NCI-H146 treated with DMSO at 0.1 percent for 48 hours (cell line): Measurements from ENCODE around the gene RERE.

ENCODE experiments used
- DNase-seq: peaks from one replicate; lab custom pipeline; 2025; ENCODE audit not compliant: unreplicated experiment; lab: John Stamatoyannopoulos, UW

Gene RERE

DNA sequence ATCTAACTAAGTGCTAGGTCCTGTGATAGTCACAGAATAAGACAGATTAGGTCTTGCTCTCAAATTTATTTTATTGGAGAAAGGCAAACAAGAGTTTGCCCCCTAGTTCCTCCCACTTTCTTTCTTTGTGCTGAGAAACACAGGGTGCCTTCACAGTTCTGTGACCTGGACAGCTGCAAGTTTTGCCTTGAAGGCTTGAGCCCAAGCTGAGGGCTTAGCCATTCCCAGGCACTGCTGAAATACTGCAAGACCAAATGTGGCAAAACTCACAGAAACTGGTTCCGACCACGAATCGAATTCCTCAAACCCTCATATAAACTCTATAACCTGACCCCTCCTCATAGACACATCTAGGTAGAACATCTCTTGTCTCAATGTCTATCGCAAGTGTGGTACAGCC lies 227.9 kb downstream of the RERE start:
- no peak for DNase-seq

DNA sequence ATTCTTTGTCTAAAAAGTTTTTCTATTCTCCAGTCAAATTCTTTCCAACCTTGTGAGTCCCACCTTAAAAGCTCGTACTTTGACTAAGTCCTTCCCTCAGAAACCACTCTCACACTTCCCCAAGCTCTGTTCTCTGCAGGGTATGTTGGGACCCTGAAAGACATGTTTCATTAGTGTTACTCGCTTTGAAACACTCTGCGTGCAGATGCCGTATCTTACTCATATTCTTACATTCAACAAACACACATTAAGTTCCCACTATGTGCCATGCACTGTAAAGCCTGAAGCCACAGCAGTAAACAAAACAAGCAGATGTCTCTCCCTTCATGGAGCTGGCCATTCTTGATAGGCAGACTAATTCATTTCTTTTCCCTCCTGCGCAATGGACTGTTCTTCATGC lies 229.7 kb downstream of the RERE start:
- no peak for DNase-seq

- no peak for DNase-seq
Observed at GRCh38 chr1:8586438-8586837, 231.0 kb downstream of the RERE start.

- no peak for DNase-seq
Observed at GRCh38 chr1:8584316-8584715, 233.1 kb downstream of the RERE start.

GRCh38 chr1:8583031-8583430 lies 234.4 kb downstream of the RERE start:
- DNase-seq: no peak

DNA sequence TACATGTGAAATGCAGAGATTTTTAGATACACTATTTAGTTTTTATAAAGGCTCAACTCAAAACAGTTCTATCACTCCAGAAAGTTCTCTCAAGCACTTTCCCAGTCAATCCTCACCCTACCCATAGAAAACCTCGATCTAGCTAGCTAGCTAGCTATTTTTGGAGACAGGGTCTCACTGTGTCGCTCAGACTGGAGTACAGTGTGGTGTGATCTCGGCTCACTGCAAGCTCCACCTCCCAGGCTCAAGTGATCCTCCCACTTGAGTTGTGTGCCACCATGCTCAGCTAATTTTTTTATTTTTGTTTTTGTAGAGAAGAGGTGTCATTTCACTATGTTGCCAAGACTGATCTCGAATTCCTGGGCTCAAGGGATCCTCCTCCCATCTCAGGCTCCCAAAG lies 236.9 kb downstream of the RERE start:
- DNase-seq: no peak

- no peak for DNase-seq
Observed at GRCh38 chr1:8578936-8579335, 238.5 kb downstream of the RERE start.

GRCh38 chr1:8578132-8578877 lies 239.1 kb downstream of the RERE start:
- no peak for DNase-seq

DNA sequence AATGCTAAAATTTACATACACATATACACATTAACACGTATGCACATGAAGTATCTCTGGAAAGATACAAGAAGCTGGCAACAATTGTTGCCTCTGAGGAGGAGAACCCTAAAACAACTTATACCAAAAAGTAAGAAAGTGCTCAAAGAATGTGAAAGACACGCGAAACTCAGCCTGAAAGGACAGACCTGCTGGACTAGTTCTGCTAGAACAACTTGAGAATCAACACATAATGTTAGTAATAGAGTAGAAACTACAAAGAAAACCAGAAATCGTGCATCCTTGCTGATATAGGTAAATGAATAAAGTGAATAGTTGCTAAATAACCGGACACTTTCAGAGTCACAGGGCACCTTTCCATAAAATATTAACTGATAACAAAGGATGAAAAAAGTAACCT lies 242.5 kb downstream of the RERE start:
- DNase-seq: no peak

GRCh38 chr1:8572106-8572505 lies 245.3 kb downstream of the RERE start:
- DNase-seq: no peak

GRCh38 chr1:8571200-8571984 lies 246.0 kb downstream of the RERE start:
- DNase-seq: peak; percentile 81

DNA sequence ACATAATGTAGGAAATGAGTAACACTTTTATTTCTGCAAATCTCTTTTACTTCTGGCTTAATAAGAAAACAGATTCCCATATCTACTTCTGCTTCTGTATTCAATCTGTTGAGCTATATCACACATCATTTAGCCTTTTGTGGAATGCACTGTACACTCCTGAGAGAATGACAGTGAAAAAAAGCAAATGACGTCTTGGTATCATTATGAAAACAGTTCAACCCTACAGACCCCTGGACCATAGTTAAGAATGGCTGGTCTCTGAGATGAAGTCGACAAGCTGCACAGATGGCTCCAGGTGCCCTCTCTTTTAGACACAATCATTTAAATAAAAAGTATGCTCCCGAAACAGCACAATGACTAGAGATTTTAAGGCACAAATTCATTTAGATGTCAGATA lies 247.0 kb downstream of the RERE start:
- no peak for DNase-seq

- no peak for DNase-seq
Observed at GRCh38 chr1:8569242-8569641, 248.2 kb downstream of the RERE start.

GRCh38 chr1:8568837-8569236 lies 248.6 kb downstream of the RERE start:
- DNase-seq: no peak

- DNase-seq: no peak
Observed at GRCh38 chr1:8567146-8567545, 250.3 kb downstream of the RERE start.

DNA sequence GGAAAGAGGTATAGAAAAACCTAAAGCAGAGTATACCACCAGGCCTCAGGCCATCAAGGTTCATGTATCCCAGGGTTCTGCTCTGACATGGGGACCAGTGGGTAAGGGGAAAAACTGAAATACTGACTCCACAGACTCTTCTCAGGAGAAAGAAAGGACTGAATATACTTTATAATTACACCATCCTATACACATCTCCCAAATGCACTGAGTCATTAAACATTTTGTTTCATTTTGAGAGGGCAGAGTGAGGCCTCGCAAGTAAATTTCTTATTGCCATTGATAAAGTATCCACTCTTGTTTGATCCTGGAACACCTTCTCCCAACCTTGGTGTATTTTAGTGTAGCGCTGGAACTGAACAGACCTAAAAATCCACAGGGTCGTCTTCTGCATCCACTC lies 251.6 kb downstream of the RERE start:
- no peak for DNase-seq

DNA sequence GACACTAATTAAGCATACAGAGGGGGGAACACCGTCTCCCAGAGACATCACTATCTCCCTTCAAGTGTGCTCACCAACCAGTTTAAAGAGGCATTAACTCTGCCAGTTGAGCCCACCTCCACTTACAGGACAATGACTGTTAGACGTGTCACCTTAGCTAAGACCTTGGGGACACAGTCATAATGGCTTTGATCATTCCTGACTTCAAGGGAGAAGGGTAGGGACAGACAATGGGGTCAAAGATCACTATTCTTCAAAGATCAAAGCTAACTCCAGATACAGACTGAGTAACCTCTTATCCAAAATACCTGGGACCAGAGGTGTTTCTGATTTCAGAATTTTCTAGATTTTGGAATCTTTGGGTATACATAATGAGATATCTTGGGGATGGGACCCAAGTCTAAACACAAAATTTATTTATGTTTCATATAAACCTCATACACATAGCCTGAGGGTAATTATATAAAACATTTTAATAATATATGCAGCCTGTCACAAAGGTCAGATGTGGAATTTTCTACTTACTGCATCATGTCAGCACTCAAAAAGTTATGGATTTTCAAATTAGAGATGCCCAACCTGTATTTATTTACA lies 253.4 kb downstream of the RERE start:
- DNase-seq: no peak

DNA sequence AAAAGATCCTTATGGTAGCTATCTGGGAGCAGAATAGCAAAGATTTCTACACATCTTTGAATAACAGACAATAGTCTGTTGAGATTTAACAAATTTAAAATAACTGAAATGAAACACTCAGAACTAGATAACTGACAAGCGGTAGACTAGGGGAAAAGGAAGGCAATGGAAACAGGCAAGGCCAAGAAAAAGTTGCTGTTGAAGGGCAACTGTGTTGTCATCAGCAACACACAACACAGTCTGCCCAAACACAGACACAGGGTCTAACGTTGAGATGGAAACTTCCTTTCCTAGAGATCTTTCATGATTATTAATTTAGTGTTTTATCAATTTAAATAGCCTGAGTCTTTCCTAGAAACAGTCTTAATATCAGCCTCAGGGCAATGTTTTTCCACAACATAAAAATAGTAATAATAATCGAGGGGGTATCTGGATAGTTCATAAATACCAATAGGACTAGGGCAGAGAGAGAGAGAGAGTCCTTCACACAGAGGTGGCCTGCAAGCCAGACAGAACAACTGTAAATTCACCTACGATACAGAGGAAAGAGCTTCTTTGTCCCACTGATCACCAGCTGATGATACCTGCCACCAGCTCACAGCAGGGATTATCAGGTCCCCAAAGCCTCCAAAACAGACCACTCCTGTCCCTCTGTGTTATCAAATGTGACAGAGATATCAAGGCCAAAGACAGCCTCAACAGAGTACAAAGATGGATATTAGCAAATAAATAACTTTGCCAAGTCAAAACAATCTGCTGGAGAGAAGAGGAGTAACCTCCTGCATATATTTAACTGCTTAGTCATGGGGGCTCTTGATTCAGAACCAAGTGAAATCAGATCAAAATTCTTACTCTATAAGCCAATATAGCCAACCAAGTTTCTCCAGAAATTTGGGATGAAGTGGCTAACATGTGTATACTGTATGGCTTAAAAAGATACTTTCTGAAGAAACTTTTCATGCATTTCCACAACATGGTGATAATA lies 254.3 kb downstream of the RERE start:
- DNase-seq: peak; percentile 19

DNA sequence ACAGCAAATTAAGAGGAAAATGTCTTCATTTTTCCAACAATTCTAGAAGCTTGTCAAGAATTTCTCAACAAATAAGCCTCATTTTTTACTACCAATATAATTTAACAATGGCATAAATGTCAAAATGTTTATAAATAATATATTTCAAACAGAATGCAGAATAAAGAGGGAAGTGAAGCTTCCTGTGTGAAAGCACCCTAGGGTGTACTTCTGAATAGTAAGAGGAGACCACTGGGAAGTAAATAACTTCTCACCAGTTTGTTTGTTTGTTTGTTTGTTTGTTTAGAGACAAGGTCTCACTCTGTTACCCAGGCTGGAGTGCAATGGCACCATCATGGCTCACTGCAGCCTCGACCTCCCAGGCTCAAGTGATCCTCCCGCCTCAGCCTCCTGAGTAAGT lies 255.2 kb downstream of the RERE start:
- DNase-seq: no peak

GRCh38 chr1:8560611-8561544 lies 256.6 kb downstream of the RERE start:
- DNase-seq: peak; percentile 37
